Right cardiac atrium (tissue), 5 donors: Measurements from ENCODE around the gene THSD7A. TPM values are rescaled to one million over a fixed set of nuclear protein-coding genes. Genes with fewer than 3 reads are reported as not detected.

Experiments used
- ATAC-seq, 2 donors: fragments of 200-7000 bp; cut with Tn5 transposase; one replicate each; pipeline versions ENCODE4 v1.8.0 to v1.9.1; 2020; ENCODE audit warnings: moderate library complexity in 2 of 2, mild to moderate bottlenecking in 1 of 2
- DNase-seq, 3 donors: peaks; one replicate each; pipeline ENCODE4 v3.0.0-alpha.2; 2020
- H3K27ac ChIP-seq: one replicate; pipeline ENCODE4 v1.5.1; 2013; ENCODE audit warnings: mild to moderate bottlenecking, low read length, control low read depth, moderate library complexity
- H3K27me3 ChIP-seq: one replicate; pipeline ENCODE4 v1.6.1; 2013; ENCODE audit not compliant: control insufficient read depth, insufficient read depth
- H3K4me1 ChIP-seq: one replicate; pipeline ENCODE4 v1.6.1; 2013; ENCODE audit warnings: low read length; ENCODE audit not compliant: control insufficient read depth, insufficient read depth
- H3K4me3 ChIP-seq: one replicate; pipeline ENCODE4 v1.5.1; 2013; ENCODE audit warnings: low read length, control low read depth
- H3K9me3 ChIP-seq: one replicate; pipeline ENCODE4 v1.6.1; 2013; ENCODE audit warnings: low read length; ENCODE audit not compliant: control insufficient read depth
- WGBS: extraction: QIAGEN DNeasy Blood & Tissue Kit; methylation state at CpG from one replicate; pipeline ENCODE4 v1.1.7; 2013; 5-methylcytosine and 5-hydroxymethylcytosine counted together
- intact Hi-C, 4 donors: fragments of 100-400 bp; cut with DNase I; formaldehyde crosslinking; loops; one replicate each; pipeline versions ENCODE4 v1.11.0 to v1.14.0; 2022 to 2023
- polyA plus RNA-seq: library from polyadenylated mRNA; stranded (reverse); fragments of 200-250 nt; gene quantifications from one replicate; pipeline ENCODE4 v1.2.3, GENCODE V29; 2013
- total RNA-seq, 4 donors: library from RNA; stranded (reverse); fragmentation: NEBNext Ultra II Directional; extraction: Animal tissue kit (Norgen Biotek cat#: 25700); gene quantifications; one replicate each; pipeline ENCODE4 v1.2.1, GENCODE V29; 2021
- donor health status: healthy with polysubstance abuse.
- donor health status: DM: no; HTN: yes; CAD: no.
- donor health status: DM: no; HTN: no; CAD: no.
- donor health status: DM: no; HTN: yes; CAD: no; lungs with severe emphysema.
- donor health status: DM: yes; HTN: yes; CAD: no.

Gene THSD7A
- total and polyA plus RNA-seq, 5 donors: 0.34 to 3.6 (median 2.3) TPM

GRCh38 chr7:11573128-11573750 lies 258.8 kb downstream of the THSD7A start:
- 76% methylated on average over 1 of the region's 1 CpG for WGBS
- no peak for ATAC-seq
- intact Hi-C loops: no loop called here
- Histone ChIP-seq H3K27me3 (no peaks in the 10 kb centered on the region), H3K9me3 (no peaks in the 10 kb centered on the region), H3K4me3 (no peak overlapping the region), H3K27ac (no peak overlapping the region), H3K4me1 (no peaks in the 10 kb centered on the region)
- no peak for DNase-seq

- Histone ChIP-seq H3K27ac (no peak overlapping the region), H3K27me3 (no peaks in the 10 kb centered on the region), H3K4me1 (no peaks in the 10 kb centered on the region), H3K9me3 (no peaks in the 10 kb centered on the region), H3K4me3 (no peak overlapping the region)
- ATAC-seq (no peak), DNase-seq (no peak)
- WGBS: 92% methylated on average over 2 of the region's 2 CpGs
- intact Hi-C loops: no loop called here
These were observed 261.0 kb downstream of the THSD7A start for GRCh38 chr7:11570922-11571550.

DNA sequence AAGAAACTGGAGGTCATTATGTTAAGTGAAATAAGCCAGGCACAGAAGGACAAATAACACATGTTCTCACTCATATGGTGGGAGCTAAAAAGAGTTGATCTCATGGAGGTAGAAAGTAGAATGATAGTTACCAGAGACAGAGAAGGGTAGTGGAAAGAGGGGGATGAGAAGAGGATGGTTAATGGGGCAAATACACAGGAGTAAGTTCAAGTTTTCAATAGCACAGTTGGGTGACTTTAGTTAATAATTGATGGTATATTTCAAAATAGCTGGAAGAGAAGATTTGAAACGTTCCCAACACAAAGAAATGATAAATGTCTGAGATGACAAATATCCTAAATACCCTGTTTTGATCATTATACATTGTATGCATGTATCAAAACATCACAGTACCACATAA lies 261.8 kb downstream of the THSD7A start:
- Histone ChIP-seq H3K27ac (no peak overlapping the region), H3K27me3 (no peaks in the 10 kb centered on the region), H3K9me3 (no peaks in the 10 kb centered on the region), H3K4me1 (no peaks in the 10 kb centered on the region), H3K4me3 (no peak overlapping the region)
- DNase-seq (no peak), ATAC-seq (no peak)
- intact Hi-C loops: no loop called here
- 59% methylated on average over 1 of the region's 1 CpG for WGBS

DNA sequence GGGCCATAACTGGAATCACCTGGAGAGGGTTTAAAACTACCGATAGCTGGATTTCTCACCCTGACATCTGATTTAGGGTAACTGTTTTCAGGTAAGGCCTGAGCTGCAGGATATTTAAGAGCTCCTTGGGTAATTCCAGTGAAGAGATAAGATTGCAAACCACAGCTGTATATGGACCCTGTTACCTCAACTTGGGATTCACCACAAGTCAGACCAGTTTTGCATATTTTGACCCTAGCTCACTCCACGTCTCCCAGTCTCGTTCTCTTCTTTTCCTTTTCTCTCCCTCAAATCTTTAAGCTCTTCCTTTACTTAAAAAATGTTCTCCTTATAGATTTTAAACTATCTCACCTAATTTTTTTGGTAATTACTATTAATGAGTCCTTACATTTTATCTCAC lies 264.4 kb downstream of the THSD7A start:
- H3K27me3 ChIP-seq: no peaks in the 10 kb centered on the region
- intact Hi-C loops: no loop called here
- ATAC-seq (no peak), DNase-seq (no peak)
- no peaks in the 10 kb centered on the region for H3K4me1 ChIP-seq
- H3K27ac ChIP-seq: no peak overlapping the region
- no peaks in the 10 kb centered on the region for H3K9me3 ChIP-seq
- no peak overlapping the region for H3K4me3 ChIP-seq
- WGBS: 94% methylated on average over 3 of the region's 3 CpGs

GRCh38 chr7:11557627-11558026 lies 274.4 kb downstream of the THSD7A start:
- ATAC-seq (no peak), DNase-seq (no peak)
- Histone ChIP-seq H3K9me3 (no peaks in the 10 kb centered on the region), H3K4me1 (no peaks in the 10 kb centered on the region), H3K27me3 (no peaks in the 10 kb centered on the region), H3K4me3 (no peak overlapping the region), H3K27ac (no peak overlapping the region)
- WGBS: 45% methylated on average over 2 of the region's 2 CpGs
- intact Hi-C loops: no loop called here

GRCh38 chr7:11552676-11553296 lies 279.2 kb downstream of the THSD7A start:
- Histone ChIP-seq H3K4me3 (no peak overlapping the region), H3K9me3 (no peaks in the 10 kb centered on the region), H3K27ac (no peak overlapping the region), H3K27me3 (no peaks in the 10 kb centered on the region), H3K4me1 (no peaks in the 10 kb centered on the region)
- 81% methylated on average over 6 of the region's 6 CpGs for WGBS
- no peak for DNase-seq
- intact Hi-C loops: no loop called here
- ATAC-seq: no peak

DNA sequence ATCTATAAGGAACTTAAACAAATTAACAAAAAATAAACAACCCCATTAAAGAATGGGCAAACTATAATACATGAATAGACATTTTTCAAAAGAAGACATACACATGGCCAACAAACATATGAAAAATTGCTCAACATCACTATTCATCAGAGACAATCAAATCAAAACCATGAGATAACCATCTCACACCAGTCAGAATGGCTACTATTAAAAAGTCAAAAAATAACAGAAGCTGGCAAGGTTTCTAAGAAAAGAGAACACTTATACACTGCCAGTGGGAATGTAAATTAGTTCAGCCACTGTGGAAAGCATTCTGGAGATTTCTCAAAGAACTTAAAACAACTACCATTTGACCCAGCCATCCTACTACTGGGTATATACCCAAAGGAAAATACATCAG lies 280.5 kb downstream of the THSD7A start:
- Histone ChIP-seq H3K27ac (no peak overlapping the region), H3K4me1 (no peaks in the 10 kb centered on the region), H3K9me3 (no peaks in the 10 kb centered on the region), H3K27me3 (no peaks in the 10 kb centered on the region), H3K4me3 (no peak overlapping the region)
- intact Hi-C loops: no loop called here
- no peak for DNase-seq
- ATAC-seq: no peak

DNA sequence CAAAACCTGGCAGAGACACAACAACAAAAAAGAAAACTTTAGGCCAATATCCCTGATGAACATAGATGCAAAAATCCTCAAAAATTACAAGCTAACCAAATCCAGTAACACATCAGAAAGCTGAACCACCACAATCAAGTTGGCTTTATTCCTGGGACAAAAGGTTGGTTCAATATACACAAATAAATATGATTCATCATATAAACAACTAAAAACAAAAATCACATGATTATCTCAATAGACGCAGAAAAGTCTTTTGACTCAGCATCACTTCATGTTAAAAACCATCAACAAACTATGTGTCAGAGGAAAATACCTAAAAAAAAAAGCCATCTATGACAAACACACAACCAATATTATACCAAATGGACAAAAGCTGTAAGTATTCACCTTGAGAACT lies 283.5 kb downstream of the THSD7A start:
- whole genome bisulfite sequencing: 49% methylated on average over 1 of the region's 1 CpG
- Histone ChIP-seq H3K27me3 (no peaks in the 10 kb centered on the region), H3K4me3 (no peak overlapping the region), H3K4me1 (no peaks in the 10 kb centered on the region), H3K9me3 (no peaks in the 10 kb centered on the region), H3K27ac (no peak overlapping the region)
- DNase-seq (no peak), ATAC-seq (no peak)
- intact Hi-C loops: no loop called here

DNA sequence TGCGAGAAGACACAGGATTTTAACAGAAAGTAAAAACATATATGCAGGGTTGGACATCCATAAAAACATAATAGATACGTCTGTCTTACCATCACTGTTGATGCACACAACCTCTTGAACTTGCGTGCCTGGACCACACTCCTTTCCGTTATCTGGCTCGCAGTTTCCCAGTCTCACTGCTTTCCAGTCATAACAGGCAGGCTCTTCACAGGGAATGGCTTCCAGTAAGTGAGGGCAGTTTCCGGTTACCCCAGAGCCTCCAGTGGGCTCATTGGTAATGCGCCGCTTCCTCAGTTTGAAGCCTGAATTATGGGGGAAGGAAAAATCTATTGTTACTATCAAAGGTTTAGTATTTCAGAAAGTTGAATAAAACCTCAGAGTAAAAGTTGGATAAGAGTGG lies 290.7 kb downstream of the THSD7A start:
- H3K4me1 ChIP-seq: no peaks in the 10 kb centered on the region
- DNase-seq (no peak), ATAC-seq (no peak)
- intact Hi-C loops: no loop called here
- 97% methylated on average over 8 of the region's 8 CpGs for WGBS
- no peak overlapping the region for H3K4me3 ChIP-seq
- no peaks in the 10 kb centered on the region for H3K27me3 ChIP-seq
- H3K9me3 ChIP-seq: no peaks in the 10 kb centered on the region
- H3K27ac ChIP-seq: no peak overlapping the region

GRCh38 chr7:11540271-11540761 lies 291.7 kb downstream of the THSD7A start:
- ATAC-seq (peak in 1 of 2 donors; percentile 62), DNase-seq (no peak)
- H3K27me3 ChIP-seq: no peaks in the 10 kb centered on the region
- no peaks in the 10 kb centered on the region for H3K9me3 ChIP-seq
- no peak overlapping the region for H3K4me3 ChIP-seq
- 27% methylated on average over 3 of the region's 3 CpGs for WGBS
- H3K4me1 ChIP-seq: no peaks in the 10 kb centered on the region
- intact Hi-C loops: no loop called here
- no peak overlapping the region for H3K27ac ChIP-seq

- Histone ChIP-seq H3K4me1 (no peaks in the 10 kb centered on the region), H3K27ac (no peak overlapping the region), H3K27me3 (no peaks in the 10 kb centered on the region), H3K4me3 (no peak overlapping the region), H3K9me3 (no peaks in the 10 kb centered on the region)
- 34% methylated on average over 3 of the region's 3 CpGs for WGBS
- ATAC-seq: peak; percentile 24 to 57
- DNase-seq: no peak
- intact Hi-C loops: no loop called here
These were observed 292.1 kb downstream of the THSD7A start for GRCh38 chr7:11539853-11540252.
